ENCODE measurements around the gene REG1A.

Gene REG1A

GRCh38 chr2:79101024-79101423 is 19.3 kb upstream of the REG1A start:
- H3K4me3 ChIP-seq (ENCODE audit: low read depth, low read length) = no peak overlapping the region
- no peak for DNase-seq (ENCODE audit: low read depth)
- in situ Hi-C loops (cut with HindIII; ENCODE audit: low sequenced_read_pairs) = no loop called here
- TF ChIP-seq CTCF (IDR thresholded peaks at IDR 0.05; ENCODE audit: low read depth, low read length, missing control alignments) = no peak

GRCh38 chr2:79103214-79103613 is 17.1 kb upstream of the REG1A start:
- in situ Hi-C loops (cut with HindIII; ENCODE audit: low sequenced_read_pairs) = no loop called here
- no peak overlapping the region for H3K4me3 ChIP-seq (ENCODE audit: low read depth, low read length)
- no peak for DNase-seq (ENCODE audit: low read depth)
- no peak for TF ChIP-seq CTCF (IDR thresholded peaks at IDR 0.05; ENCODE audit: low read depth, low read length, missing control alignments)

GRCh38 chr2:79105259-79105658 is 15.0 kb upstream of the REG1A start:
- H3K4me3 ChIP-seq (ENCODE audit: low read depth, low read length) = no peak overlapping the region
- in situ Hi-C loops (cut with HindIII; ENCODE audit: low sequenced_read_pairs) = no loop called here

DNA sequence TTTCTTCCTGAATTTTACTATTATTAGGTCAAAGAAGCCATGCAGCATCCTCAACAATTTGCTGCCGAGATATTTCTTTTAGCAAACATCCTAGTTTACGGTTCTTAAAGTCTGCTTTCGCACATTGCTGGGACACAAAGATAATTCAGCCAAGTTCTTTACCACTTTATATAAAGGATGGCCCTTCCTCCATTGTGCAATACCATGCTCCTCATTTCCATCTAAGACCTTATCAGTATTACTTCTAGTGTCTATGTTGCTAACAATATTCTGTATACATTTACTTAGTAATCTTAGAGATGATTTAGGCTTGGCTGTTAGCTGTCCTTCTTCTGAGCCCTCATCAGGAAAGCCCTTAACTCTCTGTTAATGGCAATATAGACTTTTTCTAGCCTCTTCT is 8.0 kb upstream of the REG1A start:
- in situ Hi-C loops (cut with HindIII; ENCODE audit: low sequenced_read_pairs) = no loop called here
- H3K4me3 ChIP-seq (ENCODE audit: low read depth, low read length) = no peak overlapping the region
- TF ChIP-seq CTCF (IDR thresholded peaks at IDR 0.05; ENCODE audit: low read depth, low read length, missing control alignments) = no peak
- no peak for DNase-seq (ENCODE audit: low read depth)

More at GRCh38 chr2:79105259-79105658, 15.0 kb upstream of the REG1A start:
- DNase-seq (ENCODE audit: low read depth) = no peak
- no peak for TF ChIP-seq CTCF (IDR thresholded peaks at IDR 0.05; ENCODE audit: low read depth, low read length, missing control alignments)

DNA sequence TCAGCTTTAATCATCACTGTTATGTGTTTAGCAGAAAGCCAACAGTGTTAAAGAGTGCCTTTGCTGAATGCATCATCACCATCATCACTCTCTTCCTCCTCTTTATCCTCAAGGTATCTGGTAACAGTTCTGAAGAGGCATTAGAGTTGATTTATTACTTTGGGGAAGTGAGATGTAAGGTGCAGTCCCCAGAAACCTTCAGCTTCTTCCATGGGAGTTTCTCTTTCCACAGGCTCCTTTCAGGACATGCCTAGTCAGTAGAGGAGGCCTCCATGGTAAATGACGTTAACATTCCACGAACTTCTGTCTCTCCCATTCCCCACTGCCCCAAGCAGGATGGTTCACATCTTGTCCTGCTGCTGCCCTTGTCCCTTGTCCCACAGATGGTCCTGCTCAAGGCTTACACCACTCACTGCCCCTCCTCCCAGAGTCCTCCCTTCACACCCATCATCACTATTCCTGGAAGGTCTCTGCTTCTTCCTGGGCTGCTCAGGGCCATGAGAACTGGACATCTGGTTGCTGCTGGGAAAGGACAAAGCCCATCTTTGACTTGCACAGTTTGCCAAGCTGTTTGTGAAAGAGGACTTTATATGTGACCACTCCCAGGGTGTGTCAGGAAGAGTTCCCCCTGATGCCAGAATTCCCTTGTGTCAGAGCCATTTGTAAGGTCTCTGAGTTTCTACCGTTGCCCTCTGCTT is 5.3 kb upstream of the REG1A start:
- H3K4me3 ChIP-seq (ENCODE audit: low read depth, low read length) = no peak overlapping the region
- in situ Hi-C loops (cut with HindIII; ENCODE audit: low sequenced_read_pairs) = no loop called here
- DNase-seq (ENCODE audit: low read depth) = no peak
- no peak for TF ChIP-seq CTCF (IDR thresholded peaks at IDR 0.05; ENCODE audit: low read depth, low read length, missing control alignments)

GRCh38 chr2:79116997-79117928 is 3.0 kb upstream of the REG1A start:
- in situ Hi-C loops (cut with HindIII; ENCODE audit: low sequenced_read_pairs) = no loop called here
- no peak for DNase-seq (ENCODE audit: low read depth)

More at GRCh38 chr2:79116997-79117928, 3.0 kb upstream of the REG1A start:
- TF ChIP-seq CTCF (IDR thresholded peaks at IDR 0.05; ENCODE audit: low read depth, low read length, missing control alignments) = no peak
- no peak overlapping the region for H3K4me3 ChIP-seq (ENCODE audit: low read depth, low read length)

All from astrocyte of the cerebellum (primary cell).